ENCODE data around the gene RAPGEF2. TPM values are rescaled to one million over a fixed set of nuclear protein-coding genes. Genes with fewer than 3 reads are reported as not detected.

Gene RAPGEF2
- total RNA-seq, 4 donors from 2014 or later = 60.2 to 109 (median 79.7) TPM

GRCh38 chr4:159204566-159204965, 101.7 kb downstream of the RAPGEF2 start:
- DNase-seq = no peak
- H3K4me1 ChIP-seq = peaks cover 11 to 13% of the 10 kb centered on the region in 2 donors
- H3K36me3 ChIP-seq = no peaks in the 10 kb centered on the region
- no peak overlapping the region for H3K4me3 ChIP-seq (replicated peaks in 1 of 3)
- TF ChIP-seq POLR2A (IDR thresholded peaks at IDR 0.05) = no peak
- no peak for TF ChIP-seq CTCF (IDR thresholded peaks at IDR 0.05)
- 77 to 81% methylated on average over 6 of the region's 6 CpGs for WGBS, 2 donors
- no peak overlapping the region for H3K27ac ChIP-seq
- no peaks in the 10 kb centered on the region for H3K9me3 ChIP-seq
- intact Hi-C loops (cut with DNase I) = no loop called here
- no peaks in the 10 kb centered on the region for H3K27me3 ChIP-seq

GRCh38 chr4:159205466-159205865, 102.6 kb downstream of the RAPGEF2 start:
- H3K36me3 ChIP-seq = no peaks in the 10 kb centered on the region
- peaks cover 11 to 13% of the 10 kb centered on the region in 2 donors for H3K4me1 ChIP-seq
- no peaks in the 10 kb centered on the region for H3K27me3 ChIP-seq
- H3K9me3 ChIP-seq = no peaks in the 10 kb centered on the region
- intact Hi-C loops (cut with DNase I) = no loop called here
- 90 to 95% methylated on average over 3 of the region's 3 CpGs for WGBS, 2 donors
- TF ChIP-seq CTCF (IDR thresholded peaks at IDR 0.05) = no peak
- TF ChIP-seq POLR2A (IDR thresholded peaks at IDR 0.05) = no peak
- no peak overlapping the region for H3K27ac ChIP-seq
- no peak overlapping the region for H3K4me3 ChIP-seq (replicated peaks in 1 of 3)
- DNase-seq = no peak

DNA sequence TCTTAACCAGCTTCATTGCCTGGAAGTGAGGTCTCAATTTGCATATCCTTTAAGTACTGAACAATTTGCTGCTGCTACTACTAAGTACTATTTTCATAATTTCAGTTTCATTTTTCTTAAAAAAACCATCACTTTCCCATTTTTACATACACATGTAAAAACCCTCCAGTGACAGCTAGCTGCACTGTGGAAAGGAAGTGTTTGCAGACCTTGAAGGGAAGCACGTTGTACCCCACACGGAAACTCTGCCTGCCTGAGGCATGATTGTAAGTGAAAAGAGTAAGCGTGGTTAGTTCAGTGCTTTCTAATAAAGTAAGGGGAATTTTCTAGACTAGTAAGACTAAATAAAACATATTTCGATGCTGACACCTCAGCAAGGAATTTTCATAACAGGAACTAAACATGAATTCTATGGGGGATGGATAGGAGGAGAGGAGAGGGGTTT, 103.6 kb downstream of the RAPGEF2 start:
- WGBS, 2 donors = 70 to 72% methylated on average over 4 of the region's 4 CpGs
- intact Hi-C loops (cut with DNase I) = no loop called here
- TF ChIP-seq CTCF (IDR thresholded peaks at IDR 0.05) (no peak), POLR2A (IDR thresholded peaks at IDR 0.05) (no peak)
- H3K27me3 ChIP-seq = no peaks in the 10 kb centered on the region
- no peaks in the 10 kb centered on the region for H3K9me3 ChIP-seq
- H3K4me3 ChIP-seq (replicated peaks in 1 of 3) = no peak overlapping the region
- H3K27ac ChIP-seq = no peak overlapping the region
- H3K4me1 ChIP-seq = peaks cover 3 to 4% of the 10 kb centered on the region in 2 donors
- DNase-seq = no peak
- H3K36me3 ChIP-seq = no peaks in the 10 kb centered on the region

DNA sequence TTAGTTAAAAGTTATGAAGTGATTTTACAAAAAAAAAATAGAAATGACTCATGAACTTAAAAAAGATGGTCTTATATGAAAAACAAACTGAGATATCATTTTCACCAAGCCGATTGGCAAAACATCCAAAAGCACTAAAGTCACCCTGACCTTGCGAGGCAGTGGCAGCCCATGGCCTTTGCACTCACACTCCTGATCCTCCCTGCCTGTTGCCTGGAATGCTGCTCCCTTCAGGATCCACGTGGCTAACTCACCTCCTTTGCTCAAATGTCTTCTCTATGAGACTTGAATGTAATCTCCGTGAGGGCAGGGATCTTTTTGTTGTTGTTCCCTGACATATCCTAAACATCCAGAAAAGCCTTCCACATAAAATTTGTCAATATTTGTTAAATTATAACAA, 106.4 kb downstream of the RAPGEF2 start:
- no peaks in the 10 kb centered on the region for H3K36me3 ChIP-seq
- WGBS, 2 donors = 89% methylated on average over 4 of the region's 4 CpGs
- TF ChIP-seq POLR2A (IDR thresholded peaks at IDR 0.05) (no peak), CTCF (IDR thresholded peaks at IDR 0.05) (no peak)
- DNase-seq = no peak
- no peaks in the 10 kb centered on the region for H3K4me1 ChIP-seq
- intact Hi-C loops (cut with DNase I) = no loop called here
- no peaks in the 10 kb centered on the region for H3K27me3 ChIP-seq
- H3K27ac ChIP-seq = no peak overlapping the region
- H3K9me3 ChIP-seq = no peaks in the 10 kb centered on the region
- H3K4me3 ChIP-seq (replicated peaks in 1 of 3) = no peak overlapping the region

GRCh38 chr4:159210975-159211374, 108.1 kb downstream of the RAPGEF2 start:
- intact Hi-C loops (cut with DNase I) = no loop called here
- no peak for TF ChIP-seq POLR2A (IDR thresholded peaks at IDR 0.05)
- no peak for TF ChIP-seq CTCF (IDR thresholded peaks at IDR 0.05)
- H3K4me3 ChIP-seq (replicated peaks in 1 of 3) = no peak overlapping the region
- no peak for DNase-seq
- no peak overlapping the region for H3K27ac ChIP-seq
- H3K9me3 ChIP-seq = no peaks in the 10 kb centered on the region
- H3K27me3 ChIP-seq = no peaks in the 10 kb centered on the region
- no peaks in the 10 kb centered on the region for H3K4me1 ChIP-seq
- H3K36me3 ChIP-seq = no peaks in the 10 kb centered on the region
- WGBS, 2 donors = 95 to 97% methylated on average over 3 of the region's 3 CpGs

All from thyroid gland (tissue), 4 donors.